HCT116 (cell line): ENCODE data around the gene FAM47E. TPM values are rescaled to one million over a fixed set of nuclear protein-coding genes. Genes with fewer than 3 reads are reported as not detected.

Source experiments
- ATAC-seq: fragments of 200-7000 bp; cut with Tn5 transposase; 2 replicates; pipeline ENCODE4 v1.9.1; 2020; ENCODE audit warnings: mild to moderate bottlenecking, moderate library complexity
- BruUV-seq: library from RNA; stranded (reverse); fragments of 400-500 nt; replicated peaks from 2 replicates; lab custom pipeline; 2021; lab: Mats Ljungman, UMichigan
- CTCF ChIA-PET: fragments of 300-600 bp; sonication (Branson Sonifier 250); formaldehyde crosslinking; loops from one replicate; lab custom pipeline; 2021; ENCODE audit warnings: antibody characterized with exemption; lab: Charles Lee
- POLR2A ChIA-PET: fragments of 300-600, 350-600 bp; sonication (Branson Sonifier 250); formaldehyde crosslinking; loops from one replicate; lab custom pipeline; 2021; ENCODE audit warnings: antibody characterized with exemption; lab: Charles Lee
- RAD21 ChIA-PET, 2 experiments: fragments of 300-600 bp; sonication (Branson Sonifier 250); formaldehyde crosslinking; loops; one replicate each; lab custom pipeline; 2023; ENCODE audit warnings: low total read pairs in 2 of 2; ENCODE audit not compliant: uncharacterized antibody in 2 of 2, unreplicated experiment in 2 of 2, low non-redundant PET in 1 of 2; lab: Charles Lee
- DNase-seq: peaks from one replicate; pipeline ENCODE4 v3.0.0-alpha.2; 2010; ENCODE audit warnings: low read depth, low spot score
- H2AFZ ChIP-seq: fragments of 200-600 bp; shearing (Covaris generic), sonication (generic); 2 replicates; pipeline ENCODE4 v1.6.1; 2017; ENCODE audit warnings: low read depth, mixed run types, mixed read lengths, antibody characterized with exemption, low read length; ENCODE audit not compliant: poor library complexity, severe bottlenecking
- H3K27ac ChIP-seq: 2 replicates; pipeline ENCODE4 v1.5.1; 2012; ENCODE audit warnings: low read depth, low read length
- H3K27me3 ChIP-seq: fragments of 200-600 bp; sonication (generic); 2 replicates; pipeline ENCODE4 v1.6.1; 2016; ENCODE audit warnings: mixed run types, low read length, mixed read lengths; ENCODE audit not compliant: insufficient read depth
- H3K36me3 ChIP-seq, 2 experiments: fragments of 200-500 bp in 1 of 2; fragments of 200-600 bp in 1 of 2; sonication (Bioruptor generic) in 1 of 2; sonication (generic) in 1 of 2; 2 replicates each; pipeline versions ENCODE4 v1.5.1 to v1.6.1; 2014 to 2016; ENCODE audit warnings: low read length in 2 of 2, inconsistent platforms in 1 of 2, mixed read lengths in 1 of 2, mixed run types in 1 of 2; ENCODE audit not compliant: insufficient read depth in 2 of 2, control insufficient read depth in 1 of 2
- H3K4me1 ChIP-seq, 2 experiments: fragments of 200-600 bp in 1 of 2; sonication (generic) in 1 of 2; 2 replicates each; pipeline versions ENCODE4 v1.5.1 to v1.6.1; 2012 to 2017; ENCODE audit warnings: low read length in 2 of 2, inconsistent platforms in 1 of 2, mild to moderate bottlenecking in 1 of 2, mixed read lengths in 1 of 2, mixed run types in 1 of 2, moderate library complexity in 1 of 2; ENCODE audit not compliant: insufficient read depth in 2 of 2, control insufficient read depth in 1 of 2
- H3K4me2 ChIP-seq: fragments of 200-600 bp; sonication (generic); 2 replicates; pipeline ENCODE4 v1.6.1; 2017; ENCODE audit warnings: mixed run types, low read length, mixed read lengths
- H3K4me3 ChIP-seq, 2 experiments: fragments of 200-600 bp in 1 of 2; sonication (generic) in 1 of 2; replicated peaks in 1 of 2; 2 replicates each; pipeline ENCODE4 v1.5.1; 2011 to 2016; ENCODE audit warnings: low read length in 2 of 2, control low read depth in 1 of 2, low read depth in 1 of 2, mild to moderate bottlenecking in 1 of 2, mixed read lengths in 1 of 2, mixed run types in 1 of 2
- H3K79me2 ChIP-seq: fragments of 200-600 bp; sonication (generic); 2 replicates; pipeline ENCODE4 v1.6.1; 2017; ENCODE audit warnings: mild to moderate bottlenecking, mixed run types, low read length, moderate library complexity, mixed read lengths; ENCODE audit not compliant: insufficient read depth
- H3K9ac ChIP-seq: fragments of 200-600 bp; sonication (generic); 2 replicates; pipeline ENCODE4 v1.6.1; 2016; ENCODE audit warnings: low read length, mixed read lengths
- H3K9me2 ChIP-seq: fragments of 200-600 bp; sonication (generic), shearing (Covaris generic); 2 replicates; pipeline ENCODE4 v1.6.1; 2017; ENCODE audit warnings: mixed run types, mild to moderate bottlenecking, moderate library complexity; ENCODE audit not compliant: insufficient read depth
- H3K9me3 ChIP-seq, 2 experiments: fragments of 200-500 bp in 1 of 2; fragments of 200-600 bp in 1 of 2; sonication (Bioruptor generic) in 1 of 2; sonication (generic) in 1 of 2; 2 replicates each; pipeline ENCODE4 v1.6.1; 2014 to 2017; ENCODE audit warnings: low read length in 2 of 2, mixed read lengths in 2 of 2, inconsistent platforms in 1 of 2, low read depth in 1 of 2, mild to moderate bottlenecking in 1 of 2, mixed run types in 1 of 2, moderate library complexity in 1 of 2; ENCODE audit not compliant: control insufficient read depth in 1 of 2, insufficient read depth in 1 of 2
- H4K20me1 ChIP-seq: fragments of 200-600 bp; sonication (generic), shearing (Covaris generic); 2 replicates; pipeline ENCODE4 v1.6.1; 2017; ENCODE audit warnings: mixed run types, mild to moderate bottlenecking, moderate library complexity; ENCODE audit not compliant: insufficient read depth
- CBX3 ChIP-seq: IDR thresholded peaks from 2 replicates; pipeline ENCODE4 v1.6.1; 2012; ENCODE audit warnings: low read depth
- CEBPB ChIP-seq: IDR thresholded peaks from 2 replicates; pipeline ENCODE4 v1.6.1; 2012; ENCODE audit warnings: low read depth
- ELF1 ChIP-seq: IDR thresholded peaks from 2 replicates; pipeline ENCODE4 v1.6.1; 2012; ENCODE audit warnings: low read depth, borderline replicate concordance
- EZH2 ChIP-seq: fragments of 200-600 bp; sonication (generic); IDR thresholded peaks from 2 replicates; pipeline ENCODE4 v1.6.1; 2017; ENCODE audit warnings: antibody characterized with exemption, mixed run types
- EZH2phosphoT487 ChIP-seq: fragments of 200-600 bp; IDR thresholded peaks from 2 replicates; pipeline ENCODE4 v1.6.1; 2018; ENCODE audit warnings: antibody characterized with exemption, borderline replicate concordance
- RAD21 ChIP-seq: IDR thresholded peaks from 2 replicates; pipeline ENCODE4 v1.6.1; 2012; ENCODE audit warnings: low read depth, mild to moderate bottlenecking
- REST ChIP-seq: IDR thresholded peaks from 2 replicates; pipeline ENCODE4 v1.6.1; 2012; ENCODE audit warnings: low read depth
- SIN3A ChIP-seq: IDR thresholded peaks from 2 replicates; pipeline ENCODE4 v1.6.1; 2012; ENCODE audit warnings: low read depth
- SP1 ChIP-seq: IDR thresholded peaks from 2 replicates; pipeline ENCODE4 v1.6.1; 2012; ENCODE audit warnings: low read depth
- TCF7L2 ChIP-seq: IDR thresholded peaks from 2 replicates; pipeline ENCODE4 v1.7.0; 2011; ENCODE audit warnings: borderline replicate concordance, inconsistent platforms; ENCODE audit not compliant: insufficient read depth, insufficient read length; ENCODE audit errors: extremely low read depth
- YY1 ChIP-seq: IDR thresholded peaks from 2 replicates; pipeline ENCODE4 v1.6.1; 2011; ENCODE audit warnings: low read length, low read depth, moderate library complexity, mild to moderate bottlenecking; ENCODE audit not compliant: insufficient replicate concordance; ENCODE audit errors: extremely low read depth
- ZBTB33 ChIP-seq: IDR thresholded peaks from 2 replicates; pipeline ENCODE4 v1.6.1; 2011; ENCODE audit warnings: mild to moderate bottlenecking, low read length, moderate library complexity; ENCODE audit not compliant: insufficient replicate concordance; ENCODE audit errors: extremely low read depth
- ZNF274 ChIP-seq: fragments of 200-500 bp; sonication (Bioruptor generic); IDR thresholded peaks from 2 replicates; pipeline ENCODE4 v1.6.1; 2014; ENCODE audit warnings: mild to moderate bottlenecking, low read depth, low read length, inconsistent platforms
- intact Hi-C: fragments of 100-400 bp; cut with micrococcal nuclease; formaldehyde crosslinking; loops from 2 replicates; pipeline ENCODE4 v1.10.0; 2022
- total RNA-seq: library from RNA; stranded (reverse); gene quantifications from one replicate; pipeline ENCODE4 v1.2.1, GENCODE V29; 2021; ENCODE audit not compliant: unreplicated experiment
- TF ChIP-seq, protein P1 (sequence below): IDR thresholded peaks from 2 replicates; pipeline ENCODE4 v1.6.1; 2012

The FAM47E gene
- total RNA-seq, 1 experiment from 2014 or later, result 0.91 TPM

- H3K9me3 ChIP-seq, result peaks cover 5 to 9% of the 10 kb centered on the region in 2 experiments; a peak in 3 of 4 replicates
- ATAC-seq, result no peak
- no TSS peak for BruUV-seq
- no peak overlapping the region for H3K9ac ChIP-seq
- no peak overlapping the region for H2AFZ ChIP-seq
- ChIA-PET RAD21 (no interaction called here), POLR2A (no interaction called here), CTCF (no interaction called here)
- peaks cover 0 to 2% of the 10 kb centered on the region in 2 experiments; a peak in 1 of 4 replicates for H3K36me3 ChIP-seq
- H3K9me2 ChIP-seq, result no peaks in the 10 kb centered on the region
- H3K4me1 ChIP-seq, result no peaks in the 10 kb centered on the region
- TF ChIP-seq EZH2 (no peak), RAD21 (no peak), YY1 (no peak), ZNF274 (no peak), ZBTB33 (no peak), SP1 (no peak), CEBPB (no peak), TCF7L2 (no peak), CBX3 (no peak), EZH2phosphoT487 (no peak), ELF1 (no peak), SIN3A (no peak), REST (no peak)
- TF ChIP-seq, protein P1, sequence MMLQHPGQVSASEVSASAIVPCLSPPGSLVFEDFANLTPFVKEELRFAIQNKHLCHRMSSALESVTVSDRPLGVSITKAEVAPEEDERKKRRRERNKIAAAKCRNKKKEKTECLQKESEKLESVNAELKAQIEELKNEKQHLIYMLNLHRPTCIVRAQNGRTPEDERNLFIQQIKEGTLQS, result no peak
- no peak overlapping the region for H3K4me3 ChIP-seq
- H3K79me2 ChIP-seq, result 0 out of 2 replicates have a peak, but pooled peaks cover 3% of the 10 kb centered on the region
- intact Hi-C loops, result no loop called here
- no peak for DNase-seq
- H3K27ac ChIP-seq, result no peak overlapping the region
- H3K27me3 ChIP-seq, result no peaks in the 10 kb centered on the region
- H4K20me1 ChIP-seq, result no peaks in the 10 kb centered on the region
- no peak overlapping the region for H3K4me2 ChIP-seq
Observed at GRCh38 chr4:76224171-76224570, 27.4 kb upstream of the FAM47E start.
